Tibial nerve (tissue), 4 donors: ENCODE results near the gene THEMIS2. TPM values are rescaled to one million over a fixed set of nuclear protein-coding genes. Genes with fewer than 3 reads are reported as not detected.

ENCODE experiments used
- DNase-seq, 2 donors: peaks; one replicate each; pipeline ENCODE4 v3.0.0-alpha.2; 2019; ENCODE audit warnings: low spot score in 2 of 2
- H3K27ac ChIP-seq, 4 donors: fragments of 200-600 bp; sonication (generic) in 3 of 4; one replicate each; pipeline ENCODE4 v1.5.1; 2017 to 2019; ENCODE audit warnings: mild to moderate bottlenecking in 1 of 4
- H3K27me3 ChIP-seq, 2 donors: fragments of 200-600 bp; sonication (generic) in 1 of 2; one replicate each; pipeline versions ENCODE4 v1.5.1 to v1.6.0; 2017 to 2019
- H3K36me3 ChIP-seq, 3 donors: fragments of 200-600 bp; sonication (generic); one replicate each; pipeline ENCODE4 v1.5.1; 2018 to 2019
- H3K4me1 ChIP-seq, 4 donors: fragments of 200-600 bp; sonication (generic) in 3 of 4; one replicate each; pipeline ENCODE4 v1.5.1; 2017 to 2019
- H3K4me3 ChIP-seq, 4 donors: fragments of 200-600 bp; sonication (generic) in 3 of 4; one replicate each; pipeline ENCODE4 v1.5.1; 2017 to 2019; ENCODE audit warnings: mild to moderate bottlenecking in 1 of 4, moderate library complexity in 1 of 4
- H3K9me3 ChIP-seq, 4 donors: fragments of 200-600 bp; sonication (generic) in 3 of 4; one replicate each; pipeline ENCODE4 v1.5.1; 2017 to 2019
- EP300 ChIP-seq, 2 donors: sonication (generic); formaldehyde crosslinking; IDR thresholded peaks; one replicate each; pipeline ENCODE4 v1.6.1; 2017; ENCODE audit warnings: antibody characterized with exemption in 2 of 2, mild to moderate bottlenecking in 1 of 2
- POLR2A ChIP-seq, 2 donors: fragments of 450-650 bp; IDR thresholded peaks; one replicate each; pipeline ENCODE4 v1.6.1; 2017; ENCODE audit warnings: antibody characterized with exemption in 2 of 2, mild to moderate bottlenecking in 2 of 2, moderate library complexity in 2 of 2
- WGBS, 2 donors: methylation state at CpG; one replicate each; pipeline ENCODE4 v1.1.5; 2018; 5-methylcytosine and 5-hydroxymethylcytosine counted together
- total RNA-seq, 4 donors: library from RNA; depleted of rRNA; stranded (reverse); fragments of >200 nt; gene quantifications; one replicate each; pipeline ENCODE4 v1.1.0, GENCODE V29; 2016
- TF ChIP-seq, protein P1 (sequence below), 5 experiments: fragments of 200-600 bp in 3 of 5; fragments of 450-650 bp in 2 of 5; sonication (generic) in 3 of 5; IDR thresholded peaks; one replicate each; pipeline ENCODE4 v1.5.1; 2016 to 2019; ENCODE audit warnings: antibody characterized with exemption in 5 of 5, mild to moderate bottlenecking in 3 of 5, moderate library complexity in 2 of 5

The THEMIS2 gene
- total RNA-seq, 4 donors from 2014 or later = 13.2 to 50.7 (median 23.7) TPM

DNA sequence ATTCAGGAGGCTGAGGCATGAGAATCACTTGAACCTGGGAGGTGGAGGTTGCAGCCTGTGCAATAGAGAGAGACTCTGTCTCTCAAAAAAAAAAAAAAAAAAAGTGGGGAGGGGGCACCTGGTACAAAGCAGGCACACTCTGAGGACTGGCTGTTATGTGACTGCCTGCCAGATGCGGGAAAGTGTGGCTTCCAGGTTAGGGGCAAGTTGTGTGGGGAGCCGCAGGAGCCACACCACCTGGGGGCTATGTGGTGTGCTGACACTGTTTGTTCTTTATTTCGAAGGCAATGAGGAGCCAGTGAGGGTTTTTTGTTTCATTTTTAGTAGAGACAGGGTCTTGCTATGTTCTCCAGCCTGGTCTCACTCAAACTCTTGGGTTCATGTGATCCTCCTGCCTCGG, 5.7 kb downstream of the THEMIS2 start:
- Histone ChIP-seq H3K27me3 (peaks cover 0 to 6% of the 10 kb centered on the region in 2 donors), H3K27ac (no peak overlapping the region), H3K4me3 (no peak overlapping the region), H3K9me3 (no peaks in the 10 kb centered on the region), H3K4me1 (peaks cover 0 to 7% (median under 1%) of the 10 kb centered on the region in 4 donors), H3K36me3 (peaks cover 0 to 12% (median 0%) of the 10 kb centered on the region in 3 donors)
- no peak for TF ChIP-seq EP300 (IDR thresholded peaks at IDR 0.05)
- TF ChIP-seq, protein P1, sequence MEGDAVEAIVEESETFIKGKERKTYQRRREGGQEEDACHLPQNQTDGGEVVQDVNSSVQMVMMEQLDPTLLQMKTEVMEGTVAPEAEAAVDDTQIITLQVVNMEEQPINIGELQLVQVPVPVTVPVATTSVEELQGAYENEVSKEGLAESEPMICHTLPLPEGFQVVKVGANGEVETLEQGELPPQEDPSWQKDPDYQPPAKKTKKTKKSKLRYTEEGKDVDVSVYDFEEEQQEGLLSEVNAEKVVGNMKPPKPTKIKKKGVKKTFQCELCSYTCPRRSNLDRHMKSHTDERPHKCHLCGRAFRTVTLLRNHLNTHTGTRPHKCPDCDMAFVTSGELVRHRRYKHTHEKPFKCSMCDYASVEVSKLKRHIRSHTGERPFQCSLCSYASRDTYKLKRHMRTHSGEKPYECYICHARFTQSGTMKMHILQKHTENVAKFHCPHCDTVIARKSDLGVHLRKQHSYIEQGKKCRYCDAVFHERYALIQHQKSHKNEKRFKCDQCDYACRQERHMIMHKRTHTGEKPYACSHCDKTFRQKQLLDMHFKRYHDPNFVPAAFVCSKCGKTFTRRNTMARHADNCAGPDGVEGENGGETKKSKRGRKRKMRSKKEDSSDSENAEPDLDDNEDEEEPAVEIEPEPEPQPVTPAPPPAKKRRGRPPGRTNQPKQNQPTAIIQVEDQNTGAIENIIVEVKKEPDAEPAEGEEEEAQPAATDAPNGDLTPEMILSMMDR (IDR thresholded peaks at IDR 0.05) = no peak
- no peak for TF ChIP-seq POLR2A (IDR thresholded peaks at IDR 0.05)
- WGBS, 2 donors = 73 to 76% methylated on average over 4 of the region's 4 CpGs
- DNase-seq = no peak

DNA sequence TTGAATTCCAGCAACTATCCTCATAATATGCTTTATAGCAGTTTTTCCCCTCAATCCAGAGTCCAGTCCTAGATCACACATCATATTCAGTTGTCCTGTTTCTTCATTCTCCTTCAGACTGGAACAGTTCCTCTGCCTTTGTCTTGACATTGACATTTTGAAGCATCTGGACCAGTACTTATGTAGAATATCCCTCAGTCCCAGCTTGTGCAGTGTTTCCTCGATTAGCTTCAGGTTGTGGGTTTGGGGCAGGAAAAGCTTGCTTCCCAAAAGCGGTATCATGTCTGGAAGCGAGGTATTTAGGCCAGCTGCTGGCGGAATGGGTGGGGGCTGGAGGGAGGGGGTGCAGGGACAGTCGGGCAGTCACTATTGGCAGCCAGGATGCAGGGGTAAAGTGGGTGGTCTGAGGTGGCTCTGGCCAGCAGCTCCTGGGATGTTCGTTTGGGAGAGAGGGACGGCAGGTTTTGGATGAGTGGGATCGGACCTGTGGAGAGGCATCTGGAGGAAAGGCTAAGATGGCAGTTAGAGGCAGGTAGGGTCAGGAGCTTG, 6.5 kb downstream of the THEMIS2 start:
- no peaks in the 10 kb centered on the region for H3K27me3 ChIP-seq
- WGBS, 2 donors = 59 to 60% methylated on average over 8 of the region's 8 CpGs

GRCh38 chr1:27879374-27880082, 7.2 kb downstream of the THEMIS2 start:
- no peaks in the 10 kb centered on the region for H3K27me3 ChIP-seq
- 67 to 81% methylated on average over 7 to 10 of the region's 10 CpGs for WGBS, 2 donors
- H3K36me3 ChIP-seq = peaks cover 0 to 25% (median 0%) of the 10 kb centered on the region in 3 donors
- TF ChIP-seq EP300 (IDR thresholded peaks at IDR 0.05) (no peak), POLR2A (IDR thresholded peaks at IDR 0.05) (no peak)
- TF ChIP-seq, protein P1 (IDR thresholded peaks at IDR 0.05) = no peak
- H3K4me1 ChIP-seq = peaks cover 0 to 12% (median 0%) of the 10 kb centered on the region in 4 donors
- no peak for DNase-seq
- no peaks in the 10 kb centered on the region for H3K9me3 ChIP-seq
- no peak overlapping the region for H3K4me3 ChIP-seq
- no peak overlapping the region for H3K27ac ChIP-seq

More for the DNA sequence above, 6.5 kb downstream of the THEMIS2 start:
- Histone ChIP-seq H3K27ac (no peak overlapping the region), H3K36me3 (peaks cover 0 to 20% (median 0%) of the 10 kb centered on the region in 3 donors), H3K4me1 (peaks cover 0 to 7% (median 0%) of the 10 kb centered on the region in 4 donors), H3K9me3 (no peaks in the 10 kb centered on the region), H3K4me3 (no peak overlapping the region)
- no peak for DNase-seq
- TF ChIP-seq EP300 (IDR thresholded peaks at IDR 0.05) (no peak), POLR2A (IDR thresholded peaks at IDR 0.05) (no peak)
- TF ChIP-seq, protein P1 (IDR thresholded peaks at IDR 0.05) = no peak

DNA sequence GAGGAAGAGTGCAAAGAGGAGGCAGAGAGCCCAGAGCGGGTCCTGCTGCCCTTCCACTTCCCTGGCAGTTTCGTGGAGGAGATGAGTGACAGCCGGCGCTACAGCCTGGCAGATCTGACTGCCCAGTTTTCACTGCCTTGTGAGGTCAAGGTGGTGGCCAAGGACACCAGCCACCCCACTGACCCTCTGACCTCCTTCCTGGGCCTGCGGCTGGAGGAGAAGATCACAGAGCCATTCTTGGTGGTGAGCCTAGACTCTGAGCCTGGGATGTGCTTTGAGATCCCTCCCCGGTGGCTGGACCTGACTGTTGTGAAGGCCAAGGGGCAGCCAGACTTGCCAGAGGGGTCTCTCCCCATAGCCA, 10.2 kb downstream of the THEMIS2 start:
- no peak for DNase-seq
- no peaks in the 10 kb centered on the region for H3K27me3 ChIP-seq
- peaks cover 0 to 15% (median 0%) of the 10 kb centered on the region in 4 donors for H3K4me1 ChIP-seq
- H3K9me3 ChIP-seq = no peaks in the 10 kb centered on the region
- H3K36me3 ChIP-seq = peaks cover 0 to 48% (median 0%) of the 10 kb centered on the region in 3 donors
- H3K4me3 ChIP-seq = no peak overlapping the region
- H3K27ac ChIP-seq = peak overlapping the region in 2 of 4 donors; percentile 36 to 82
- WGBS, 2 donors = 83 to 92% methylated on average over 5 to 6 of the region's 6 CpGs
- no peak for TF ChIP-seq POLR2A (IDR thresholded peaks at IDR 0.05)
- TF ChIP-seq, protein P1 (IDR thresholded peaks at IDR 0.05) = no peak
- no peak for TF ChIP-seq EP300 (IDR thresholded peaks at IDR 0.05)

DNA sequence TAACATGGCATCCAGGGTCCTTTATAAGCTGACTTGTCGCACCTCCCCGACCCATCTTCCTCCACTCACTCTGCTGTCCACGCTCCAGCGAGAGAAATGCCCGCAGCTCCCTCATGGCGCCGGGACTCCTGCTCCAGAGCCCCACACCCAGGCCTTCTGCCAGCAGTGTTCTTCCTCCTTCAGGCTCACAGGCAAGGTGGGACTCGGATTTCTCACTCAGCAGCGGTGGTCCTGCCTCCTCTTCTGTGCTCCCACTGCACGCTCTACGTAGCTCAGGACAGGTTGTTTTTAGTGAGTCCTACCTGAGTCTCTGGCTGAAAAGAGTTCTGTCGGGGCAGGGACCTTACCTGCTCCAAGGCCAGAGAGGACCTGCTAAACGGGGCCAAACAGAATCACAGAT, 11.2 kb downstream of the THEMIS2 start:
- Histone ChIP-seq H3K4me3 (no peak overlapping the region), H3K9me3 (no peaks in the 10 kb centered on the region), H3K36me3 (peaks cover 0 to 50% (median 0%) of the 10 kb centered on the region in 3 donors), H3K4me1 (peaks cover 0 to 19% (median 0%) of the 10 kb centered on the region in 4 donors), H3K27ac (peak overlapping the region in 3 of 4 donors; percentile 63 to 82 (median 65)), H3K27me3 (no peaks in the 10 kb centered on the region)
- 90 to 93% methylated on average over 13 of the region's 13 CpGs for WGBS, 2 donors
- DNase-seq = no peak
- no peak for TF ChIP-seq POLR2A (IDR thresholded peaks at IDR 0.05)
- TF ChIP-seq, protein P1 (IDR thresholded peaks at IDR 0.05) = no peak
- no peak for TF ChIP-seq EP300 (IDR thresholded peaks at IDR 0.05)
